ENCODE measurements around the gene TXNDC5.

TXNDC5 gene

GRCh38 chr6:7848229-7848628 lies 62.4 kb downstream of the TXNDC5 start:
- DNase-seq: no peak

GRCh38 chr6:7846966-7847818 lies 63.4 kb downstream of the TXNDC5 start:
- no peak for DNase-seq

GRCh38 chr6:7841781-7842468 lies 68.7 kb downstream of the TXNDC5 start:
- DNase-seq: no peak

- DNase-seq: no peak
Measured at GRCh38 chr6:7836371-7837026, 74.1 kb downstream of the TXNDC5 start.

- no peak for DNase-seq
Measured at GRCh38 chr6:7833751-7834070, 76.9 kb downstream of the TXNDC5 start.

GRCh38 chr6:7832904-7833750 lies 77.5 kb downstream of the TXNDC5 start:
- DNase-seq: no peak

Data from stimulated activated CD4-positive, alpha-beta T cell treated with anti-CD3 and anti-CD28 coated beads, Interleukin-2, amount 100 ng/mL, for 48 hours (primary cell).